Raji (cell line): Measurements from ENCODE around the gene ZNF710.

Experiments used
- POLR2A ChIP-seq: IDR thresholded peaks from 2 replicates; pipeline ENCODE4 v1.6.1; 2011; ENCODE audit warnings: low read depth, low read length, control low read depth; ENCODE audit not compliant: insufficient read depth

ZNF710 gene

GRCh38 chr15:90004252-90004651 is 3.1 kb downstream of the ZNF710 start:
- no peak for TF ChIP-seq POLR2A

GRCh38 chr15:90004671-90005070 is 3.5 kb downstream of the ZNF710 start:
- TF ChIP-seq POLR2A: no peak

GRCh38 chr15:90006217-90007075 is 5.3 kb downstream of the ZNF710 start:
- TF ChIP-seq POLR2A: no peak

GRCh38 chr15:90007076-90007460 is 5.9 kb downstream of the ZNF710 start:
- TF ChIP-seq POLR2A: no peak

- TF ChIP-seq POLR2A: no peak
These were observed 7.5 kb downstream of the ZNF710 start for GRCh38 chr15:90008607-90009006.

- no peak for TF ChIP-seq POLR2A
These were observed 8.3 kb downstream of the ZNF710 start for GRCh38 chr15:90009301-90010022.

GRCh38 chr15:90011705-90012104 is 10.6 kb downstream of the ZNF710 start:
- no peak for TF ChIP-seq POLR2A

GRCh38 chr15:90013503-90013937 is 12.4 kb downstream of the ZNF710 start:
- TF ChIP-seq POLR2A: no peak

GRCh38 chr15:90015294-90015693 is 14.2 kb downstream of the ZNF710 start:
- no peak for TF ChIP-seq POLR2A

GRCh38 chr15:90015749-90016148 is 14.6 kb downstream of the ZNF710 start:
- no peak for TF ChIP-seq POLR2A

GRCh38 chr15:90016721-90017120 is 15.6 kb downstream of the ZNF710 start:
- TF ChIP-seq POLR2A: no peak

GRCh38 chr15:90018216-90018831 is 17.2 kb downstream of the ZNF710 start:
- no peak for TF ChIP-seq POLR2A

- TF ChIP-seq POLR2A: no peak
These were observed 18.5 kb downstream of the ZNF710 start for GRCh38 chr15:90019611-90020010.

- TF ChIP-seq POLR2A: no peak
These were observed 19.1 kb downstream of the ZNF710 start for GRCh38 chr15:90020021-90020735.

GRCh38 chr15:90020936-90021507 is 19.9 kb downstream of the ZNF710 start:
- no peak for TF ChIP-seq POLR2A
